GM12892 (cell line): ENCODE results near the gene CORO2B.

ENCODE experiments used
- DNase-seq: peaks from one replicate; pipeline ENCODE4 v3.0.0; 2011; ENCODE audit not compliant: insufficient read length
- FAIRE-seq: peaks from 2 replicates; lab custom pipeline; 2011; peaks lifted over from hg19 to GRCh38; lab: Jason Lieb, UNC
- POLR2A ChIP-seq: IDR thresholded peaks from 2 replicates; pipeline ENCODE4 v1.6.1; 2011; ENCODE audit warnings: low read depth, low read length, control low read depth
- POLR2AphosphoS5 ChIP-seq: IDR thresholded peaks from 2 replicates; pipeline ENCODE4 v1.6.1; 2011; ENCODE audit warnings: low read depth, low read length, control low read depth
- TAF1 ChIP-seq: IDR thresholded peaks from 2 replicates; pipeline ENCODE4 v1.6.1; 2011; ENCODE audit warnings: low read depth, mild to moderate bottlenecking, control low read depth, low read length, borderline replicate concordance

The CORO2B gene

GRCh38 chr15:68704496-68705021 lies 125.8 kb downstream of the CORO2B start:
- FAIRE-seq (no peak), DNase-seq (no peak)
- no peak for TF ChIP-seq TAF1
- TF ChIP-seq POLR2AphosphoS5: no peak
- no peak for TF ChIP-seq POLR2A

GRCh38 chr15:68706256-68706655 lies 127.5 kb downstream of the CORO2B start:
- FAIRE-seq: no peak
- no peak for TF ChIP-seq TAF1
- no peak for TF ChIP-seq POLR2A
- no peak for TF ChIP-seq POLR2AphosphoS5
- DNase-seq: no peak

GRCh38 chr15:68706931-68707330 lies 128.1 kb downstream of the CORO2B start:
- FAIRE-seq (no peak), DNase-seq (no peak)
- no peak for TF ChIP-seq POLR2AphosphoS5
- TF ChIP-seq POLR2A: no peak

GRCh38 chr15:68707386-68707785 lies 128.6 kb downstream of the CORO2B start:
- DNase-seq (no peak), FAIRE-seq (no peak)
- TF ChIP-seq TAF1 (no peak), POLR2A (no peak), POLR2AphosphoS5 (no peak)

GRCh38 chr15:68709876-68710275 lies 131.1 kb downstream of the CORO2B start:
- FAIRE-seq (no peak), DNase-seq (no peak)
- no peak for TF ChIP-seq POLR2A
- TF ChIP-seq POLR2AphosphoS5: no peak
- no peak for TF ChIP-seq TAF1

- FAIRE-seq: no peak
- no peak for DNase-seq
- TF ChIP-seq TAF1 (no peak), POLR2AphosphoS5 (no peak), POLR2A (no peak)
Observed at GRCh38 chr15:68710536-68710935, 131.7 kb downstream of the CORO2B start.

GRCh38 chr15:68711406-68711805 lies 132.6 kb downstream of the CORO2B start:
- no peak for FAIRE-seq
- DNase-seq: no peak
- TF ChIP-seq POLR2A: no peak
- TF ChIP-seq TAF1: no peak
- TF ChIP-seq POLR2AphosphoS5: no peak

GRCh38 chr15:68712886-68713285 lies 134.1 kb downstream of the CORO2B start:
- FAIRE-seq: no peak

GRCh38 chr15:68713874-68714273 lies 135.1 kb downstream of the CORO2B start:
- no peak for DNase-seq
- FAIRE-seq: no peak
- TF ChIP-seq TAF1 (no peak), POLR2A (no peak), POLR2AphosphoS5 (no peak)

More at GRCh38 chr15:68712886-68713285, 134.1 kb downstream of the CORO2B start:
- TF ChIP-seq TAF1: no peak
- DNase-seq: no peak

GRCh38 chr15:68715111-68715510 lies 136.3 kb downstream of the CORO2B start:
- FAIRE-seq (no peak), DNase-seq (no peak)
- no peak for TF ChIP-seq POLR2AphosphoS5

GRCh38 chr15:68717951-68718350 lies 139.2 kb downstream of the CORO2B start:
- DNase-seq (no peak), FAIRE-seq (no peak)
- TF ChIP-seq POLR2AphosphoS5 (no peak), TAF1 (no peak)

- no peak for TF ChIP-seq TAF1
- no peak for TF ChIP-seq POLR2A
- TF ChIP-seq POLR2AphosphoS5: no peak
- FAIRE-seq: no peak
- DNase-seq: no peak
Observed at GRCh38 chr15:68718468-68718867, 139.7 kb downstream of the CORO2B start.

GRCh38 chr15:68719051-68719450 lies 140.3 kb downstream of the CORO2B start:
- TF ChIP-seq POLR2AphosphoS5: no peak
- no peak for TF ChIP-seq TAF1
- no peak for TF ChIP-seq POLR2A
- DNase-seq: no peak
- FAIRE-seq: no peak
